Activated naive CD8-positive, alpha-beta T cell treated with anti-CD3 and anti-CD28 coated beads, Interleukin-2, amount 10 ng/mL, durations not matched to agents 7 days and 5 days (primary cell): ENCODE measurements around the gene TGIF2. TPM values are rescaled to one million over a fixed set of nuclear protein-coding genes. Genes with fewer than 3 reads are reported as not detected.

Experiments
- ATAC-seq: fragments of 150-1000 bp; cut with Tn5 transposase; one replicate; pipeline ENCODE4 v1.10.0; 2021; ENCODE audit warnings: low read depth, moderate library complexity
- POLR2A ChIA-PET: fragments of 350-600 bp; sonication (Branson Sonifier 250); formaldehyde crosslinking; loops from one replicate; lab custom pipeline; 2021; ENCODE audit warnings: antibody characterized with exemption; lab: Charles Lee
- DNase-seq: peaks from one replicate; pipeline ENCODE4 v3.0.0; 2021
- H3K27ac Mint-ChIP-seq: one replicate; pipeline ENCODE4 v1.8.0; 2022; ENCODE audit warnings: mild to moderate bottlenecking, mixed read lengths
- H3K27me3 Mint-ChIP-seq: one replicate; pipeline ENCODE4 v1.8.0; 2022; ENCODE audit warnings: mild to moderate bottlenecking, moderate library complexity, mixed read lengths
- H3K36me3 Mint-ChIP-seq: one replicate; pipeline ENCODE4 v1.8.0; 2021; ENCODE audit warnings: mild to moderate bottlenecking, mixed read lengths
- H3K4me1 Mint-ChIP-seq: one replicate; pipeline ENCODE4 v1.8.0; 2021; ENCODE audit warnings: mixed read lengths
- H3K4me3 Mint-ChIP-seq: one replicate; pipeline ENCODE4 v1.8.0; 2022; ENCODE audit warnings: mild to moderate bottlenecking, moderate library complexity, mixed read lengths
- H3K9me3 Mint-ChIP-seq: one replicate; pipeline ENCODE4 v1.8.0; 2021; ENCODE audit warnings: mixed read lengths
- total RNA-seq, 2 experiments: library from RNA; stranded (reverse); gene quantifications; one replicate each; pipeline ENCODE4 v1.2.3, GENCODE V29; 2021

The TGIF2 gene
- total RNA-seq, 2 experiments from 2014 or later: 32.2 to 33.1 TPM

DNA sequence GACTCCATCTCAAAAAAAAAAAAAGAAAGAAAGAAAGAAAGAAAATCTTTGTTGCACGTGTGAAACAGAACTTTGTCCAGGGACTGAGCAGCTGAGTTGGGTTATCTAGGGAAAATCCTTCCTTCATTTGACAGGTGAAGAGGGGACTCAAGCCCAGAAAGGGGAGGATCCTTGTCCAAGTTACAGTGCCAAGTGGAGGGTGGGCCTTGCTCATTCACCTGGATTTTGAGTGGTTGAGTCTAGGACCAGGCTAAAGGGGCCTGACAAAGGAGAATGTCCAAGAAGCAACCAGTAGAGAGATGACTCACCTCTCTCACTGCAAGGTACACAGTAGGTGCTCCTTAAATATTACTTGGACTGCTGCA, 2.7 kb downstream of the TGIF2 start:
- H3K27me3 Mint-ChIP-seq: no peaks in the 10 kb centered on the region
- no peak for DNase-seq
- H3K27ac Mint-ChIP-seq: peak overlapping the region; percentile 36
- peaks cover 42% of the 10 kb centered on the region for H3K4me1 Mint-ChIP-seq
- no peaks in the 10 kb centered on the region for H3K9me3 Mint-ChIP-seq
- no peak overlapping the region for H3K4me3 Mint-ChIP-seq
- ATAC-seq: no peak
- H3K36me3 Mint-ChIP-seq: peaks cover 25% of the 10 kb centered on the region
- POLR2A ChIA-PET: interaction anchor here (10.0 kb wide), 1 partner anchor 16 kb away, joined by 195 read pairs; no protein-coding TSS in a partner anchor

- POLR2A ChIA-PET: interaction anchor here (0.6 to 10.0 kb wide), 3 partner anchors 14 to 42 kb away, joined by 4 to 195 read pairs (median 5); no protein-coding TSS in a partner anchor
- no peak for ATAC-seq
- H3K36me3 Mint-ChIP-seq: peaks cover 33% of the 10 kb centered on the region
Measured at GRCh38 chr20:36578356-36579041, 5.1 kb downstream of the TGIF2 start.

DNA sequence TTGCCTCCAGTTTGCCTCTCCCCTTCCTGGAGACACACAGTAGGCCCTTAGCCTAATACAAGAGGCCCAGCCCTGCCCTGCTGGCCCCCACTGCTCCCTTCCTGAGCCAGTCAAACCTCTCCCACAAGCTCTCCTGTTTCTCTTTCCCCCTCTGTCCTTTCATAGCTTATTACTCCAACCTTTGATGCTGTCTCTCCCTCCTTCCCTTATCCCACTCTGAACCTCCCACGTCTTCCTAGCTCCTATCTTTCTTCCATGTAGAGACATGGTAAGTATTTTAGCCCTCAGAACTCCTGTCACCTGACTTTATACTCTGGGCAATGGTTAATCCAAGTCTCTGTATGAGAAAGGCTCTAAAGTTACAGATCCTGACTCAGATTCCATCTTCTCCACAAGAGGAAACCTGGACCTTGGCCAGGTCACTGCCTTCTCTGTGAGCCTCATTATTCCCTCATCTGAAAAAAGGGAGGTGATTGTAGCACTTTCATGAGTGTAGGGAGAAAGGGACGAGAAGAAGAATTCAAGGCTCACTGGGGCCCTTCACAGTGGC, 6.7 kb downstream of the TGIF2 start:
- Mint-ChIP-seq H3K4me3 (no peak overlapping the region), H3K27me3 (no peaks in the 10 kb centered on the region), H3K36me3 (peaks cover 32% of the 10 kb centered on the region), H3K9me3 (no peaks in the 10 kb centered on the region), H3K4me1 (peaks cover 34% of the 10 kb centered on the region), H3K27ac (peak overlapping the region; percentile 78)
- POLR2A ChIA-PET: no interaction called here
- ATAC-seq: no peak
- no peak for DNase-seq

More at GRCh38 chr20:36578356-36579041, 5.1 kb downstream of the TGIF2 start:
- Mint-ChIP-seq H3K4me3 (no peak overlapping the region), H3K27me3 (no peaks in the 10 kb centered on the region), H3K4me1 (peaks cover 35% of the 10 kb centered on the region), H3K9me3 (no peaks in the 10 kb centered on the region), H3K27ac (no peak overlapping the region)
- DNase-seq: no peak

DNA sequence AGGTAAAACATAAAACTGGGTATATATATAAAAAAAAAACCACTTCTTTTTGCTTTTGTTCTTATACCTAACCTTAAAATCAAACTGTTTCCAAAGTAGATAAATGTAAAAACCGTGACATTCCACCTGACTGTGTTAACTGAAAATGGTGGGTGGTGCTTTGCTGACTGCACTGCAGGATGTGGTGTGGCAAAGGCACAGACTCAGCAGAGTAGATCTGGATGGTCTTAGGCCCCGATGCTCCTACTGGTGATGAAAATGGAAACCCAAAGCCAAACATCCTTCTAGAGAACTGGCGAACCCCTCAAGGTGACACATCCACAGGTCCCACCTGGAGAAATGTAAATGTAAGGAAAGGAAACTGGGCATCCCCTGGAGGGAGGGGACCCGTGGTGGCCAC, 8.9 kb downstream of the TGIF2 start:
- Mint-ChIP-seq H3K4me3 (peak overlapping the region; percentile 1), H3K27me3 (no peaks in the 10 kb centered on the region), H3K36me3 (peaks cover 23% of the 10 kb centered on the region), H3K27ac (peak overlapping the region; percentile 78), H3K9me3 (no peaks in the 10 kb centered on the region), H3K4me1 (peaks cover 24% of the 10 kb centered on the region)
- DNase-seq (no peak), ATAC-seq (peak; percentile 95)
- POLR2A ChIA-PET: interaction anchor here (1.0 to 1.3 kb wide), 2 partner anchors 9 to 23 kb away, joined by 3 read pairs; partner anchors contain the start of gene TGIF2

DNA sequence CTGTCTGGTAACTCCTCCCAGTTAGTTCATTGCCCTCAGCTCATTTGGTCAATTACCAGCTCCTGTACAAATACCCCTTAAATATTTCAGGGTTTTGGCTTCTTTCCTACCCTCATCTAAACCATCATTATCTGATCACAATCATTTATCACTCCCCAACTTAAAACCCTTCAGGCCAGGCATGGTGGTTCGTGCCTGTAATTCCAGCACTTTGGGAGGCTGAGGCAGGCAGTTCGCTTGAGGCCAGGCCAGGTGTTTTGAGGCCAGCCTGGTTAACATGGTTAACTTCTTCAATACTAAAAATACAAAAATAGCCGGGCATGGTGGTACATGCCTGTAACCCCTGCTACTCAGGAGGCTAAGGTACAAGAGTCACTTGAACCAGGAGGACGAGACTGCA, 9.4 kb downstream of the TGIF2 start:
- peak overlapping the region; percentile 78 for H3K27ac Mint-ChIP-seq
- H3K36me3 Mint-ChIP-seq: peaks cover 23% of the 10 kb centered on the region
- H3K4me3 Mint-ChIP-seq: peak overlapping the region; percentile 1
- no peaks in the 10 kb centered on the region for H3K9me3 Mint-ChIP-seq
- DNase-seq: no peak
- H3K4me1 Mint-ChIP-seq: peaks cover 27% of the 10 kb centered on the region
- POLR2A ChIA-PET: interaction anchor here (1.0 kb wide), 1 partner anchor 9 kb away, joined by 3 read pairs; the partner anchor contains the start of gene TGIF2
- H3K27me3 Mint-ChIP-seq: no peaks in the 10 kb centered on the region
- no peak for ATAC-seq

- H3K27me3 Mint-ChIP-seq: no peaks in the 10 kb centered on the region
- H3K27ac Mint-ChIP-seq: peak overlapping the region; percentile 64
- POLR2A ChIA-PET: interaction anchor here (18.2 kb wide), 1 partner anchor 10 kb away, joined by 195 read pairs; the partner anchor contains the start of gene TGIF2
- DNase-seq (no peak), ATAC-seq (no peak)
- peaks cover 23% of the 10 kb centered on the region for H3K36me3 Mint-ChIP-seq
- H3K9me3 Mint-ChIP-seq: no peaks in the 10 kb centered on the region
- H3K4me1 Mint-ChIP-seq: peaks cover 27% of the 10 kb centered on the region
- H3K4me3 Mint-ChIP-seq: no peak overlapping the region
Measured at GRCh38 chr20:36584018-36584481, 10.7 kb downstream of the TGIF2 start.

- Mint-ChIP-seq H3K9me3 (no peaks in the 10 kb centered on the region), H3K4me3 (no peak overlapping the region), H3K4me1 (peaks cover 22% of the 10 kb centered on the region), H3K27ac (no peak overlapping the region), H3K27me3 (no peaks in the 10 kb centered on the region), H3K36me3 (peaks cover 15% of the 10 kb centered on the region)
- DNase-seq (no peak), ATAC-seq (no peak)
- POLR2A ChIA-PET: interaction anchor here (0.7 to 18.2 kb wide), 2 partner anchors 10 to 11 kb away, joined by 3 to 195 read pairs; partner anchors contain the start of gene TGIF2
Measured at GRCh38 chr20:36585410-36586125, 12.2 kb downstream of the TGIF2 start.

DNA sequence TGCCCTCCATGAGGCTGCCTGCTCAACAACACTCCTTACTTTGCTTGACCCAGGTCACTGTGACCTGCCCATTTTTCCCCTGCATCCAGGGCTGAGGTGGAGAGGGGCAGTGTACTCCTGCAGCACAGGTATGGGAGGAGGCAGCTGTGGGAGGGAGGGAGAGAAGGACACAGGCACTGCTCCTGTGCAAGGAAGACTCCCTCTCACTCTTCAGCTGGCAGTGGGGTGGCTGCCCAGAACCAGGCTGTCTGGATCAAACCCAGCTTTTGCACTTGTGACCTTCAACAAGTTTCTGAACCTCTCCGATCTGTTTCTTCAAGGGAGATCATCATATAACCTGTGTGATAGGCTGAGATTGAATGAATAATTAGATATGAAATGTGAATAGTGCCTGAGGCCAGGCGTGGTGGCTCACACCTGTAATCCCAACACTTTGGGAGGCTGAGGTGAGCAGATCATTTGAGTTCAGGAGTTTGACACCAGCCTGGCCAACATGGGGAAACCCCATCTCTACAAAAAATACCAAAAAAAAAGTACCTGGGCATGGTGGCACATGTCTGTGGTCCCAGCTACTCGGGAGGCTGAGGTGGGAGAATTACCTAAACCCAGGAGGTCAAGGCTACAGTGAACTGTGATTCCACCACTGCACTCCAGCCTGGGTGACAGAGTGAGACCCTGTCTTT, 14.1 kb downstream of the TGIF2 start:
- no peaks in the 10 kb centered on the region for H3K9me3 Mint-ChIP-seq
- no peak overlapping the region for H3K4me3 Mint-ChIP-seq
- no peaks in the 10 kb centered on the region for H3K27me3 Mint-ChIP-seq
- peaks cover 18% of the 10 kb centered on the region for H3K36me3 Mint-ChIP-seq
- ATAC-seq (no peak), DNase-seq (no peak)
- peaks cover 29% of the 10 kb centered on the region for H3K4me1 Mint-ChIP-seq
- POLR2A ChIA-PET: interaction anchor here (0.6 to 18.2 kb wide), 4 partner anchors 13 to 66 kb away, joined by 3 to 195 read pairs (median 4); partner anchors contain the start of gene TGIF2
- no peak overlapping the region for H3K27ac Mint-ChIP-seq

- no peak overlapping the region for H3K4me3 Mint-ChIP-seq
- peak overlapping the region; percentile 71 for H3K27ac Mint-ChIP-seq
- H3K27me3 Mint-ChIP-seq: no peaks in the 10 kb centered on the region
- H3K36me3 Mint-ChIP-seq: peaks cover 20% of the 10 kb centered on the region
- POLR2A ChIA-PET: interaction anchor here (0.5 to 18.2 kb wide), 5 partner anchors 14 to 155 kb away, joined by 3 to 195 read pairs (median 4); partner anchors contain the start of genes RAB5IF and TGIF2
- peaks cover 41% of the 10 kb centered on the region for H3K4me1 Mint-ChIP-seq
- DNase-seq (no peak), ATAC-seq (no peak)
- H3K9me3 Mint-ChIP-seq: no peaks in the 10 kb centered on the region
Measured at GRCh38 chr20:36591281-36591680, 17.9 kb downstream of the TGIF2 start.

- Mint-ChIP-seq H3K4me3 (peak overlapping the region; percentile 37), H3K9me3 (no peaks in the 10 kb centered on the region), H3K27ac (peak overlapping the region; percentile 78), H3K4me1 (peaks cover 41% of the 10 kb centered on the region), H3K27me3 (no peaks in the 10 kb centered on the region), H3K36me3 (peaks cover 20% of the 10 kb centered on the region)
- POLR2A ChIA-PET: interaction anchor here (0.5 to 18.2 kb wide), 5 partner anchors 13 to 154 kb away, joined by 3 to 195 read pairs (median 4); partner anchors contain the start of genes RAB5IF and TGIF2
- peak; percentile 51 for ATAC-seq
- peak; percentile 41 for DNase-seq
Measured at GRCh38 chr20:36591854-36592641, 18.7 kb downstream of the TGIF2 start.

GRCh38 chr20:36593347-36593929, 20.0 kb downstream of the TGIF2 start:
- H3K36me3 Mint-ChIP-seq: peaks cover 20% of the 10 kb centered on the region
- ATAC-seq (no peak), DNase-seq (no peak)
- no peak overlapping the region for H3K4me3 Mint-ChIP-seq
- POLR2A ChIA-PET: interaction anchor here (1.3 to 18.2 kb wide), 4 partner anchors 12 to 31 kb away, joined by 3 to 195 read pairs (median 44); partner anchors contain the start of genes RAB5IF and TGIF2
- peaks cover 38% of the 10 kb centered on the region for H3K4me1 Mint-ChIP-seq
- peak overlapping the region; percentile 78 for H3K27ac Mint-ChIP-seq
- no peaks in the 10 kb centered on the region for H3K9me3 Mint-ChIP-seq
- no peaks in the 10 kb centered on the region for H3K27me3 Mint-ChIP-seq
